OCI-LY3 (cell line): ENCODE data around the gene CYSRT1.

Experiments
- EZH2phosphoT487 ChIP-seq: fragments of 200-600 bp; shearing (Covaris generic); IDR thresholded peaks from 2 replicates; pipeline ENCODE4 v1.6.1; 2018; ENCODE audit warnings: antibody characterized with exemption, mixed run types, low read depth
- TF ChIP-seq, protein P1 (sequence below): fragments of 200-600, 300-600 bp; sonication (generic); IDR thresholded peaks from 2 replicates; pipeline ENCODE4 v1.5.1; 2014; ENCODE audit warnings: antibody characterized with exemption, low read length, low read depth

DNA sequence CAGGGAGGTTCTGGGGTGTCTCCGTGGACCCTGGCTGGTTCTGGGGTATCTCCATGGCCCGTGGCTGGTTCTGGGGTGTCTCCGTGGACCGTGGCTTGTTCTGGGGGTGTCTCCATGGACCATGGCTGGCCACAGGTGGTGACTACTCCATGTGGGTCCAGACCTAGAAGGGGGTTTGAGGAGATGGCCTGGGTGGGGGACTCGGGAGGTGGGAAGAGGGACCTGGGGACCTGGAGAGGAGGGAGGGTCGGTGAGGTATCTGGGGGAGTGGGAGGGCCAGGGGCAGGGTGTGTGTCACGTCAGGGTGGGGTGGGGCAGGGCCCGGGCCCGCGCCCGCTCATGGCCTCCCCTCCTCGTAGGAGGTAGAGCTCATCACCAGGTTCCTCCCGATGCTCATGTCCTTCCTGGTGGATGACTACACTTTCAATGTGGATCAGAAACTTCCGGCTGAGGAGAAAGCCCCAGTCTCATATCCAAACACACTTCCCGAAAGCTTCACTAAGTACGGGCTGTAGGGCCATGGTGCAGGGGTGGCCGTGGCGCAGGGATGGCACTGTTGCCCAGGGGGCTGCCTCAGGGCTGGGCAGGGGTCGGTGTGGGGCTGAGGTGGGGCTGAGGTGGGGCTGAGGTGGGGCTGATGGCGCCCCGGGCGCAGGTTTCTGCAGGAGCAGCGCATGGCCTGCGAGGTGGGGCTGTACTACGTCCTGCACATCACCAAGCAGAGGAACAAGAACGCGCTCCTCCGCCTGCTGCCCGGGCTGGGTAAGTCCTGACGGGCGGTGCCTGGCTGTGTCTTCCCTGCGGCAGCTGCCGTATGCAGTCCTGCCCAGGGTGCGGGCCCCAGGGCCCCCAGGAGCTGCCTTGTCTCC, 41.8 kb downstream of the CYSRT1 start:
- TF ChIP-seq, protein P1, sequence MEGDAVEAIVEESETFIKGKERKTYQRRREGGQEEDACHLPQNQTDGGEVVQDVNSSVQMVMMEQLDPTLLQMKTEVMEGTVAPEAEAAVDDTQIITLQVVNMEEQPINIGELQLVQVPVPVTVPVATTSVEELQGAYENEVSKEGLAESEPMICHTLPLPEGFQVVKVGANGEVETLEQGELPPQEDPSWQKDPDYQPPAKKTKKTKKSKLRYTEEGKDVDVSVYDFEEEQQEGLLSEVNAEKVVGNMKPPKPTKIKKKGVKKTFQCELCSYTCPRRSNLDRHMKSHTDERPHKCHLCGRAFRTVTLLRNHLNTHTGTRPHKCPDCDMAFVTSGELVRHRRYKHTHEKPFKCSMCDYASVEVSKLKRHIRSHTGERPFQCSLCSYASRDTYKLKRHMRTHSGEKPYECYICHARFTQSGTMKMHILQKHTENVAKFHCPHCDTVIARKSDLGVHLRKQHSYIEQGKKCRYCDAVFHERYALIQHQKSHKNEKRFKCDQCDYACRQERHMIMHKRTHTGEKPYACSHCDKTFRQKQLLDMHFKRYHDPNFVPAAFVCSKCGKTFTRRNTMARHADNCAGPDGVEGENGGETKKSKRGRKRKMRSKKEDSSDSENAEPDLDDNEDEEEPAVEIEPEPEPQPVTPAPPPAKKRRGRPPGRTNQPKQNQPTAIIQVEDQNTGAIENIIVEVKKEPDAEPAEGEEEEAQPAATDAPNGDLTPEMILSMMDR, result no peak
- no peak for TF ChIP-seq EZH2phosphoT487
